Ishikawa (cell line): ENCODE measurements around the gene HTR3B.
A peak's percentile ranks its signal among the peaks of the same experiment; 100 is the strongest.

Experiments used
- CEBPB ChIP-seq: IDR thresholded peaks from 2 replicates; pipeline ENCODE4 v1.6.1; 2012
- CREB1 ChIP-seq: IDR thresholded peaks from 2 replicates; pipeline ENCODE4 v1.6.1; 2012; ENCODE audit warnings: low read depth
- EGR1 ChIP-seq: IDR thresholded peaks from 2 replicates; pipeline ENCODE4 v1.6.1; 2012
- EP300 ChIP-seq: IDR thresholded peaks from 2 replicates; pipeline ENCODE4 v1.6.1; 2012; ENCODE audit warnings: borderline replicate concordance
- FOXM1 ChIP-seq: IDR thresholded peaks from 2 replicates; pipeline ENCODE4 v1.6.1; 2012; ENCODE audit warnings: low read depth, borderline replicate concordance
- MAX ChIP-seq: IDR thresholded peaks from 2 replicates; pipeline ENCODE4 v1.6.1; 2012
- NFIC ChIP-seq: IDR thresholded peaks from 2 replicates; pipeline ENCODE4 v1.6.1; 2012
- RAD21 ChIP-seq: IDR thresholded peaks from 2 replicates; pipeline ENCODE4 v1.6.1; 2012; ENCODE audit warnings: low read depth
- REST ChIP-seq: IDR thresholded peaks from 2 replicates; pipeline ENCODE4 v1.6.1; 2012; ENCODE audit warnings: low read depth, mild to moderate bottlenecking
- TAF1 ChIP-seq: IDR thresholded peaks from 2 replicates; pipeline ENCODE4 v1.6.1; 2012; ENCODE audit warnings: low read depth, mild to moderate bottlenecking
- TCF12 ChIP-seq: IDR thresholded peaks from 2 replicates; pipeline ENCODE4 v1.6.1; 2012; ENCODE audit warnings: low read depth
- TEAD4 ChIP-seq: IDR thresholded peaks from 2 replicates; pipeline ENCODE4 v1.6.1; 2012
- USF1 ChIP-seq: IDR thresholded peaks from 2 replicates; pipeline ENCODE4 v1.6.1; 2012
- YY1 ChIP-seq: IDR thresholded peaks from 2 replicates; pipeline ENCODE4 v1.6.1; 2012; ENCODE audit warnings: low read depth
- ZBTB7A ChIP-seq: IDR thresholded peaks from 2 replicates; pipeline ENCODE4 v1.6.1; 2012; ENCODE audit warnings: low read depth

The HTR3B gene

GRCh38 chr11:113874581-113875233, 29.9 kb upstream of the HTR3B start:
- TF ChIP-seq EP300 (no peak), YY1 (no peak), ZBTB7A (no peak), CEBPB (no peak), EGR1 (no peak), TAF1 (no peak)

GRCh38 chr11:113875234-113876073, 29.1 kb upstream of the HTR3B start, which contains the start of gene USP28:
Gene USP28 (minus strand): TSS chr11:113875572. CDS start chr11:113875501, 71 bp downstream.
- TF ChIP-seq EGR1, result 0 out of 2 replicates have a peak, but pooled peaks have one; percentile 9
- no peak for TF ChIP-seq RAD21
- no peak for TF ChIP-seq CREB1
- peak; percentile 6; the same call in 1 of the 2 replicates for TF ChIP-seq YY1
- peak; percentile 96 for TF ChIP-seq USF1
- peak; percentile 86 for TF ChIP-seq MAX
- TF ChIP-seq FOXM1, result no peak
- TF ChIP-seq EP300, result no peak
- TF ChIP-seq TAF1, result peak; percentile 74; the same call in 1 of the 2 replicates
- no peak for TF ChIP-seq ZBTB7A
- no peak for TF ChIP-seq REST
- no peak for TF ChIP-seq CEBPB
- TF ChIP-seq TEAD4, result no peak
- no peak for TF ChIP-seq NFIC
- TF ChIP-seq TCF12, result peak; percentile 53; the same call in 1 of the 2 replicates

- TF ChIP-seq MAX (no peak), REST (no peak), USF1 (no peak), TAF1 (no peak), EGR1 (no peak), TCF12 (no peak), ZBTB7A (no peak)
These were observed 28.4 kb upstream of the HTR3B start for GRCh38 chr11:113876074-113876797.

GRCh38 chr11:113876798-113877669, 27.6 kb upstream of the HTR3B start:
- TF ChIP-seq FOXM1 (no peak), ZBTB7A (no peak), NFIC (no peak), CEBPB (no peak), EP300 (no peak), TAF1 (no peak), CREB1 (no peak)

- TF ChIP-seq TCF12, result no peak
- no peak for TF ChIP-seq YY1
- no peak for TF ChIP-seq FOXM1
- TF ChIP-seq EGR1, result no peak
- TF ChIP-seq USF1, result no peak
- no peak for TF ChIP-seq CREB1
- no peak for TF ChIP-seq NFIC
- no peak for TF ChIP-seq MAX
- no peak for TF ChIP-seq TEAD4
- no peak for TF ChIP-seq RAD21
- TF ChIP-seq REST, result no peak
- TF ChIP-seq CEBPB, result no peak
- TF ChIP-seq EP300, result no peak
- no peak for TF ChIP-seq TAF1
- no peak for TF ChIP-seq ZBTB7A
These were observed 26.9 kb upstream of the HTR3B start for GRCh38 chr11:113877670-113878055.
